Measurements from ENCODE around the gene MAEA.

- TF ChIP-seq CTCF (IDR thresholded peaks at IDR 0.05), result no peak
- no peak for TF ChIP-seq EP300 (IDR thresholded peaks at IDR 0.05)
- TF ChIP-seq POLR2A (IDR thresholded peaks at IDR 0.05), result no peak
These were observed 12.7 kb upstream of the MAEA start for GRCh38 chr4:1276984-1277383.
